Lung microvascular endothelial cell (primary cell): ENCODE results near the gene ZDHHC14. TPM values are rescaled to one million over a fixed set of nuclear protein-coding genes. Genes with fewer than 3 reads are reported as not detected.
A peak's percentile ranks its signal among the peaks of the same experiment; 100 is the strongest.

ENCODE experiments used
- DNase-seq, 2 donors: peaks; one replicate each; pipeline versions ENCODE4 v3.0.0 to v3.0.0-alpha.2; 2010; ENCODE audit warnings: low read depth in 2 of 2
- total RNA-seq: library from RNA; depleted of rRNA; stranded (reverse); fragments of >200 nt; gene quantifications from 2 replicates; pipeline ENCODE4 v1.2.1, GENCODE V29; 2014

ZDHHC14 gene
- total RNA-seq, 1 donor from 2014 or later: 56.0 TPM

DNA sequence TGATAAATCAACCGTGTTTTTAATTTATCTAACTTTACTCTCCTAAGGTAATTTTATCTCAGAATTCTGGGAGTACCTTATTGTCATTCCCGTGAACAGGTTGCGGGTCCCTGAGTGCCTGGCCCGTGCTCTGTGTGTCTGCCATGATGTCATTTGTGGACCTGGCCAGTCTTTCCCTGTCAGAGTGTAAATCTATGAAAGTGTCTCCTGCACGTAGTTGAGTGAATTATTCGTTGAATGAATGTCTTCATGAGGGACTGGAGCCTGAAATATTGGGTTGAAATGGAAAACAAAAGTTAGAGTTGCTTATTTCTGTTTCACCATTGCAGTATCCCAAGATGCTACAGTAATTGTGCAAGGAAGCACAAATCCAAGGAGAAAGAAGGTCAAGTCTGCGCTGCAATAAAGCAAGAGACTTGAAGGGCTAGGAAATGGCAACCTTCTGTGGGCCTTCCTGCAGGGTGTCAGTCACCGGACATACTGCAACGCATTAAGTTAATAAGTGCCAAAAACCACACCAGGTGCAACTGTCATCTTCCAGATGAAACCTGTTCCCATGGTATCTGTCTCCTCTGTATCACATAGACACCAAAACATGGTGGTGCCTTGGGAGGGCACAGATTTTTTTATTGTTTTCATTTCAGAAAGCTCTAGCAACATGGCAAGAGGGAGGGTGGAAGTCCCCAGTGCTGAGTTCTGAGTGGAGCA lies 135.5 kb downstream of the ZDHHC14 start:
- no peak for DNase-seq

- no peak for DNase-seq
These were observed 136.8 kb downstream of the ZDHHC14 start for GRCh38 chr6:157517601-157518359.

DNA sequence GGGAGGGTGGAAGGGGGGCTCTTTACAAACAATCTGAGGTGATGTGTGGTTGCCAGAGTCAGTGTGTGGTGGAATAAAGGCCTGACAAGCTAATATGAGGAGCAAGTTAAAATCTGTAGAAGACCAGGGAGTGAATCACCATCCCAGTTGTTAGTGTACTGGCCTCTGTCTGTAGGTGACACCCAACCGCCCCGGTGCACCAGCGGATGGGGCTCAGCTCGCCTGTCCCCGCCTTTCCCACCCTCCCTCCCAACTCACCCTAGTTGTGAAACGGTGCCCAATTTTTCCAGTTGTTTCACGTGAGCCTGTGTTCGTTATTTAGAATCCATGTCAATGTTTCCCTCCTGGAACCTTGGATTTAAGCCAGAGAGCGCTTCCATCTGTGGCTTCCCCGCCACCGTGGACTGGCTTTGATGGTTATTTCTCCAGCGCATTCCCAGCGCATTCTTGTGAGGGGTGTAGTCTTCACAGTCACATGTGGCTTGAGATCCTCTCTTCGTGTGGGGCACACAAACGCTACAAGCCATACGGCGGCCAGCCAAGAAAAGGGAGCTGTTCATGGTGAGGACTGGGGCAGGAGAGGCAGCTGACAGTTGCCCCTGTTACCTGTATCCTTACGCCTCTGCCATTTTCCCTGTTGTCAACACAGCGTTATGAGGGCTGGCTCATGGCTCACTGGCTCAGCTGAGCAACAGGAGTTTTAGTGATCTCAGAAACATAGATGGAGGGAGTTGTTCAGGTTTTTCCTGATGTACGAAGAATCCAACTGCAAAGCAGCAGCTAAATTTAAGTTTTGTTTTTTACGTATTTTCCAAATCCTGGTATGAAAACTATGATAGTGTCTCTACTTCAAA lies 137.6 kb downstream of the ZDHHC14 start:
- peak in 1 of 2 donors; percentile 99 for DNase-seq

GRCh38 chr6:157519255-157520116 lies 138.5 kb downstream of the ZDHHC14 start:
- peak in 1 of 2 donors; percentile 28 for DNase-seq

DNA sequence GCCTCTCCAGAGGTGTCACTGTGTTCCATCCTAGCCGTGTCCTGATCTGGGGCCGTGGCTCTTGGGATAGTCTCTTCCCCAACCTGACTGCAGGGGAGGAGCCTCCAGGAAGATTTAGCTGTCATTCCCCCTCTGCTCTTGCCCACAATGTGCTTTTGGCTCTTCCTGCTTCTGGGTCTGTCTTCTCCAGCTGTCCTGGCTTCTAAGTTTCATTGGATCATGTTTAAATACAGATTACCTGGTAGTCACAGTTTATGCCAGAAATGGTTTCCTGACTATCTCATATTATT lies 139.1 kb downstream of the ZDHHC14 start:
- no peak for DNase-seq

GRCh38 chr6:157520596-157521361 lies 139.8 kb downstream of the ZDHHC14 start:
- DNase-seq: no peak

- peak in 1 of 2 donors; percentile 32 for DNase-seq
These were observed 140.7 kb downstream of the ZDHHC14 start for GRCh38 chr6:157521362-157522335.

- no peak for DNase-seq
These were observed 141.5 kb downstream of the ZDHHC14 start for GRCh38 chr6:157522472-157522871.

DNA sequence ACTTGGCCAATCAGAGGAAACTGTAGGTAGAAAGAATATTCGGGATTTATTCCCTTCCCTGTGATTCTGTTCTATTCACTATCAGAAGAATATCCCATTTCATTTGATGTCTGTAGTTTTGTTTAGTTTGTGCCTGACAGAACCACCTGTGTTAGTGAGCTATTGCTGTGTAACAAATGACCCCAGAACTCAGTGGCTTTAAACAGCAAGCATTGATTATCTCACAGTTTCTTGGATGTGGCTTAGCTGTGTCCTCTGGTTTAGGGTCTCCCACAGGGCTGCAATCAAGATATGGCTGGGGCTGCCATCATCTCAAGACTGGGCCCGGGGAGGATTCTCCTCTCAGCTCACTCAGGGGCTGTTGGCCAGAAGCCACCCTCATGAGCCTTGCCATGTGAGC lies 143.7 kb downstream of the ZDHHC14 start:
- DNase-seq: no peak

- DNase-seq: no peak
These were observed 144.4 kb downstream of the ZDHHC14 start for GRCh38 chr6:157525292-157525889.

- DNase-seq: no peak
These were observed 145.0 kb downstream of the ZDHHC14 start for GRCh38 chr6:157525918-157526425.

DNA sequence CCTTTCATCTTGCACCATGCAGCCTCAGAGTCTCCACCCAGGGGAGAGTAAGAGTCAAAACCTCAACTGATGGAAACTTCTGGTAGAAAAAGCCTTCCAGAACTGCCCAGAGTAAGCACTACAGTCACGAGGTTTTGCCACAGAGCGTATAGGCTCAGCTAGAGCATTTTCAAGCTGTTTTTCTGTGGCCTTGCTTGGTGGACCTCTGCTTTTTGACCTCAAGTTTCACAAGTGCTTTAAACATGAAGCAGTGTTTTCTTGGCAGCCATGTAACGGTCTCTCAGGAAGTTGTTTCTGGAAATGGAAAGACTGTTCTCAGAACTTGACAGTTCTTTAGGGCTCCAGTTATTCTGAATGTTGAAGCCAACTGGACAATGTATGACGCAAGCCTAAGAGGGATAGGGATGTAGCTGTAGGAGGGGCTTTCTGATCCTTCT lies 146.5 kb downstream of the ZDHHC14 start:
- DNase-seq: peak; percentile 42 to 73

- DNase-seq: no peak
These were observed 148.1 kb downstream of the ZDHHC14 start for GRCh38 chr6:157528931-157529653.

- no peak for DNase-seq
These were observed 148.7 kb downstream of the ZDHHC14 start for GRCh38 chr6:157529654-157530039.

GRCh38 chr6:157530126-157530525 lies 149.1 kb downstream of the ZDHHC14 start:
- DNase-seq: peak; percentile 27 to 93

DNA sequence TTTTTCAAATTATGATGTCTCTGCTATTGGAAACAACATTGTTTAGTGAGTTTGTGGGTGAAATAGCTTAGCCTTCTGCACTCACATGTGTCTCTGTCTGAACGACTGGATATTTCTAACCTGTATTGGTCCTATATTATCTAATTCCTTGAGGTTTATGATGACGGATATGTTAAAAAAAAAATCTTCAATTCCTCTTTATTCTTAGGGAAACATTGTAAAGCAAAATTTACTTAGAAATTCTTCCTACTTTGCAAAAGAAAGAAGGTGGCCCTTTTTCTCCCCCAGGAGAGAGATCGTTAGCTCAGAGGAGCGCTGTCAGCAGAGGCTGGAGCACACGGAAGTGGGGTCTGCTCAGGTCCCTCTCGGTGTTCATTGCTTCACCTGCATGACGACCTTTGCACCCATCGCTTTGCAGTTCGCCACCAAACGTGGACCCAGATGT lies 149.8 kb downstream of the ZDHHC14 start:
- no peak for DNase-seq

DNA sequence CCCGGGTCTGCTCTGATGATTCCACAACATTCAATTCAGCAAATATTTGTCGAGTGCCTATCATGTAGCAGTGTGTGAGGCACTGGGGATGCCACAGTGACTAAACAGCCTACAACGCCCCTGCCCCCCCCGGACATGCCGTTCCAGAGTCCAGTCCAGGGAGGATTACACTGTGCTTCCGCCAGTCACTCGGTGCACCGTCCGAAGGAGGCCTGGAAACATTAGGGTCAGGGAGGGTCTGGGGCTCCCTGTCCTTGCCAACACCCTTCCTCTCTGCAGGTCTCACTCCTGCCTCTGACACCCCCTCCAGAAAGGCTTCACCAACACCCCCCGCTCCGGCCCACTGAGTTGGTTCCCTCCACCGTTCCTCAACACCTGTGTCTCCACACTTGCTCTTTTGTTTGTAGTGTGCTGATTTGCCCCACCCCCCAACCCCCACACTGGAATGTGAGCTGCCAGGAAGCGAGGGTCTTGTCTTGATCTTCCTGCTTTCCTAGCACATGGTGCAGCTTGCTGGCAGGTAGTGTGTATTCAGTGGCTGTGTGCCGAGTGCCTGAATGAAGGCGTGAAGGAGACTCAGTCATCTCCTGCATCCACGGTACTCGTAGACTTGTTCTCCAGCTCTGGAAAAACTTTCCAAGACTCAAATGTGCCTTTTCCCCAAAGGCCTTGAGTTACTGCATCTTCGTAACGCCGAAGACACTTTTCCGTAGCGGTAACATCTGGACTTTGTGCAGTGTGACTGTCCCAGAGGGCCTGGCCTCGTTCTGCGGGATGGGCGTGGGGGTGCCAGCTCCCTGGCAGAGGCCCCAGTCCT lies 150.4 kb downstream of the ZDHHC14 start:
- DNase-seq: peak; percentile 31 to 90
